ENCODE measurements around the gene C3orf38. TPM values are rescaled to one million over a fixed set of nuclear protein-coding genes. Genes with fewer than 3 reads are reported as not detected.

Gene C3orf38
- total and polyA plus RNA-seq, 9 of the 15 experiments (the other 6 are each of a cell fraction or from before 2014, with no cell fraction given): 8.7 to 22.1 (median 16.2) TPM

GRCh38 chr3:88105325-88105724 lies 44.4 kb upstream of the C3orf38 start:
- Histone ChIP-seq H3K4me3 (no peak overlapping the region), H3K9ac (ENCODE audit: insufficient read depth in 1 of 2, low read depth in 2 of 2, low read length in 2 of 2) (no peak overlapping the region), H3K9me3 (replicated peaks; ENCODE audit: control insufficient read depth, insufficient read depth, low read depth, low read length) (no peaks in the 10 kb centered on the region), H3K9me1 (ENCODE audit: control insufficient read depth, insufficient read depth, low read length) (no peaks in the 10 kb centered on the region), H3K4me2 (ENCODE audit: insufficient read depth, low read length) (no peak overlapping the region), H4K20me1 (replicated peaks; ENCODE audit: control insufficient read depth, insufficient read depth, low read length) (no peaks in the 10 kb centered on the region), H3K4me1 (replicated peaks in 1 of 2; ENCODE audit: control insufficient read depth in 2 of 2, insufficient read depth in 2 of 2, low read length in 2 of 2) (no peaks in the 10 kb centered on the region; a peak in 1 of 5 replicates), H2AFZ (ENCODE audit: low read depth, low read length) (no peak overlapping the region), H3K36me3 (ENCODE audit: control insufficient read depth, insufficient read depth, low read length) (no peaks in the 10 kb centered on the region), H3K27ac (ENCODE audit: extremely low read depth, low read depth, low read length) (no peak overlapping the region), H3K79me2 (ENCODE audit: control insufficient read depth, insufficient read depth, low read length) (peaks cover 14% of the 10 kb centered on the region; the same call in 1 of the 3 replicates), H3K27me3 (ENCODE audit: control insufficient read depth in 2 of 2, insufficient read depth in 2 of 2, low read length in 2 of 2) (no peaks in the 10 kb centered on the region)
- intact Hi-C loops (cut with micrococcal nuclease) (no loop called here), in situ Hi-C loops (cut with MboI) (no loop called here)
- BruUV-seq (replicated peaks): no TSS peak
- ChIA-PET POLR2A (no interaction called here), CTCF (ENCODE audit: low intra/inter-chr PET ratio) (no interaction called here)
- ATAC-seq: no peak
- FAIRE-seq: no peak
- no peak for DNase-seq (ENCODE audit: extremely low read depth in 1 of 4, low spot score in 3 of 4)
- TF ChIP-seq TAF7 (tag; IDR thresholded peaks at IDR 0.05) (no peak), E2F6 (IDR thresholded peaks at IDR 0.05; ENCODE audit: borderline replicate concordance in 1 of 2, extremely low read depth in 1 of 2, insufficient read depth in 1 of 2, insufficient read length in 1 of 2, low read depth in 1 of 2, low read length in 1 of 2, poor library complexity in 1 of 2, severe bottlenecking in 1 of 2) (no peak), FOXJ3 (CRISPR knock-in tag; IDR thresholded peaks at IDR 0.05) (no peak), NFATC3 (IDR thresholded peaks at IDR 0.05) (no peak), NFYB (IDR thresholded peaks at IDR 0.05; ENCODE audit: extremely low read depth, insufficient read length) (no peak), ZNF407 (IDR thresholded peaks at IDR 0.05; ENCODE audit: low read depth) (no peak), IRF2 (CRISPR knock-in tag; IDR thresholded peaks at IDR 0.05) (no peak), RFX1 (IDR thresholded peaks at IDR 0.05) (no peak), SNIP1 (IDR thresholded peaks at IDR 0.05; ENCODE audit: low read depth) (no peak), TOE1 (IDR thresholded peaks at IDR 0.05; ENCODE audit: borderline replicate concordance) (no peak), TOE1 (CRISPR knock-in tag; IDR thresholded peaks at IDR 0.05; ENCODE audit: borderline replicate concordance, low read depth) (no peak), ZNF347 (CRISPR knock-in tag; IDR thresholded peaks at IDR 0.05; ENCODE audit: low read depth) (no peak), ZNF133 (CRISPR knock-in tag; IDR thresholded peaks at IDR 0.05) (no peak), ZNF444 (CRISPR knock-in tag; IDR thresholded peaks at IDR 0.05) (no peak), ZNF707 (CRISPR knock-in tag; conservative IDR thresholded peaks at IDR 0.05) (no peak), XRCC3 (IDR thresholded peaks at IDR 0.05) (no peak)
